ENCODE results near the gene RRAD.

The RRAD gene

DNA sequence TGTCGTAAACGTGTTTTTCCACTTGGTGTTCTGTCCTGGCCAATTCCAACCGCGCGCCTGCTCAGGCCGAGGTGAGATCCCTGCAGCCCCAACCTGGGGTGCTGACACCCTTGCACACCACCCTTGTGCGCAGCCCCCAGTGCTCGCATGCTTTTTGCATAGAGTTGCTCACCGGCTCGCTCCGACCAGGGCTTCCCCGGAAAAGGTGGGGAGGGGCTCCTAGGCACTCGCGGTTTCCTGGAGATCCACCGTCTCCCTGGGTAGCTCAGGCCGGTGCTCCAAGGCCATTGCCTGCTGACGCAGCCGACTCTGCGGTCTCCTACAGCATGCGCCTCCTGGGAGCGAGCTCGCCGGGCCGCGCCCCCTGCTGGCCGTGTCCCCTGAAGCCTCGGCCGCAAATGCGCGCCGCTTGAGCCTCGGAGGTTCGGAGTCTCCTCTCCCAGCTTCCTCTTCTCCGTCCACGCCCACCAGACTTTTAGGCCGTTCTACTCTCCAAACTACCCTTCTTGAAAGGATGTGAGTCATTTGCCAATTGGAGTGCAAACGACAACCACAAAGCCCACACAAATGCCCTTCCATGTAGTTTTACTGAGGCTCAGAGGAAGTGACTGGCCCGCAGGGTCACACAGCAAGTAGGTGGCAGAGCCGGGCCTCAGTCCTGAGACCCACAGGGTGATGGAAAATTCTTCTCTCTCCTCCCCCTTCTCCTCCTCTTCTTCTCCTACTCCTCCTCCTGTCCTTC lies 52.2 kb downstream of the RRAD start:
- peak; percentile 81 for DNase-seq

DNA sequence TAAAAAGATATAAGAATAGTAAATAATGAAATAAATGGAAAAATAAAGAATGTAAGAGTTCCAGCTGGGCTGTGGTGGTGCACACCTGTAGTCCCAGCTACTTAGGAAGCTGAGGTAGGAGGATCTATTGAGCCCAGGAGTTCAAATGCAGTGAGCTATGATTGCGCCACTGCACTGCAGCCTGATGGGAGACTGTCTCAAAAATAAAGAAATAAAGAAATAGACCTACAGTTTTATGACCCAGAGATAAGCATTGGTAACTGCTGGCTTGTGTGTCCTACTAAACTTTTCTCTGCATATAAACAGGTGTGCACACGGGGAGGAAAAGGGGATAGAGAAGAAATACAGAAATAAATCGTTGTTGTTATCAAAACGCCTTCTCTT lies 52.8 kb downstream of the RRAD start:
- DNase-seq, result no peak

DNA sequence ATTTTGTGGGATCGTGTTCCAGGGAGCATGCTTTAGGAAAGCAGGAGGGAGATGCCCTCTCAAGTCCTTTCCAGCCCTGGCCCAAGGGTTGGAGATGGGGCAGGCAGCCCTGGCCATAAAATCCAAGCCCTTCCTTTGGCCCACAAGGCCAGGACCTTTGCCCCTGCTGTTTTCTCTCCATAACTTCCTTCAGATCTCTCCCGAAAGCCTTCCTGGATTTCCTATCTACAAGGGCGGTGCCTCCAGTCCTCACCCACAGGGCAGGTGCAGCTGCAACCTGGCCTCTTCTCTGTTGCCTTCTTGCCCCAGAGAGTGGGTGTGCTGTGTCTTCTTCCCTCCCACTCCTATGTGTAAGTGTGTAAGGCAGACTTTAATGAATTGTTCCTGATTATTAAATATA lies 53.5 kb downstream of the RRAD start:
- DNase-seq, result no peak

Measured in effector CD4-positive, alpha-beta T cell (primary cell).